K562 (cell line): ENCODE results near the gene NTRK1. TPM values are rescaled to one million over a fixed set of nuclear protein-coding genes. Genes with fewer than 3 reads are reported as not detected.

Experiments used
- ATAC-seq: fragments of 200-7000 bp; cut with Tn5 transposase; 3 replicates; pipeline ENCODE4 v1.9.1; 2020; ENCODE audit warnings: moderate library complexity
- BruUV-seq: library from RNA; stranded (reverse); fragments of 400-500 nt; replicated peaks from 2 replicates; lab custom pipeline; 2021; lab: Mats Ljungman, UMichigan
- CTCF ChIA-PET: fragments of 300-600 bp; formaldehyde crosslinking; extraction: SDS; loops from one replicate; lab custom pipeline; 2021; ENCODE audit warnings: low intra/inter-chr PET ratio; lab: Yijun Ruan, JAX
- POLR2A ChIA-PET: fragments of 300-600, 350-650 bp; sonication (Branson Sonifier 250); formaldehyde crosslinking; extraction: SDS; loops from one replicate; lab custom pipeline; 2021; ENCODE audit warnings: antibody characterized with exemption, inconsistent platforms; lab: Yijun Ruan, JAX
- DNase-seq, 4 experiments: peaks; one replicate each; pipeline versions ENCODE4 v3.0.0 to v3.0.0-alpha.2; 2011 to 2018; ENCODE audit warnings: low spot score in 3 of 4, mixed read lengths in 3 of 4; ENCODE audit errors: extremely low read depth in 1 of 4
- FAIRE-seq: peaks from 2 replicates; lab custom pipeline; 2011; peaks lifted over from hg19 to GRCh38; lab: Jason Lieb, UNC
- H2AFZ ChIP-seq: 2 replicates; pipeline ENCODE4 v1.6.0; 2011; ENCODE audit warnings: low read depth, low read length, control low read depth, inconsistent platforms
- H3K27ac ChIP-seq: fragments of 200-600 bp; 3 replicates; pipeline ENCODE4 v1.8.0; 2011; ENCODE audit warnings: low read depth, mild to moderate bottlenecking, control low read depth, inconsistent platforms, low read length, moderate library complexity, mixed read lengths; ENCODE audit errors: extremely low read depth
- H3K27me3 ChIP-seq, 2 experiments: fragments of 300-600 bp in 1 of 2; 2 replicates in 1 of 2; 3 replicates in 1 of 2; pipeline versions ENCODE4 v1.6.0 to v1.8.0; 2011; ENCODE audit warnings: inconsistent platforms in 2 of 2, low read length in 2 of 2, mild to moderate bottlenecking in 1 of 2, mixed read lengths in 1 of 2, moderate library complexity in 1 of 2; ENCODE audit not compliant: control insufficient read depth in 2 of 2, insufficient read depth in 2 of 2
- H3K36me3 ChIP-seq: fragments of 300-600 bp; 3 replicates; pipeline ENCODE4 v1.8.0; 2011; ENCODE audit warnings: mild to moderate bottlenecking, low read length, inconsistent platforms; ENCODE audit not compliant: control insufficient read depth, insufficient read depth
- H3K4me1 ChIP-seq, 2 experiments: fragments of 200-600 bp in 1 of 2; replicated peaks in 1 of 2; 2 replicates in 1 of 2; 3 replicates in 1 of 2; pipeline versions ENCODE4 v1.5.1 to v1.8.0; 2011; ENCODE audit warnings: inconsistent platforms in 2 of 2, low read length in 2 of 2, mild to moderate bottlenecking in 1 of 2, mixed read lengths in 1 of 2, moderate library complexity in 1 of 2; ENCODE audit not compliant: control insufficient read depth in 2 of 2, insufficient read depth in 2 of 2
- H3K4me2 ChIP-seq: 2 replicates; pipeline ENCODE4 v1.6.1; 2011; ENCODE audit warnings: low read length, control low read depth, inconsistent platforms, mixed read lengths; ENCODE audit not compliant: insufficient read depth
- H3K4me3 ChIP-seq: fragments of 200-600 bp; sonication (generic), shearing (Covaris generic); 2 replicates; pipeline ENCODE4 v1.5.1; 2016; ENCODE audit warnings: control low read depth, inconsistent platforms
- H3K79me2 ChIP-seq: fragments of 200-600 bp; 3 replicates; pipeline ENCODE4 v1.8.0; 2011; ENCODE audit warnings: low read length, inconsistent platforms; ENCODE audit not compliant: control insufficient read depth, insufficient read depth
- H3K9ac ChIP-seq, 2 experiments: 2 replicates each; pipeline versions ENCODE4 v1.6.0 to v1.6.1; 2011; ENCODE audit warnings: low read depth in 2 of 2, low read length in 2 of 2, control low read depth in 1 of 2, inconsistent platforms in 1 of 2, mild to moderate bottlenecking in 1 of 2, mixed read lengths in 1 of 2; ENCODE audit not compliant: insufficient read depth in 1 of 2
- H3K9me1 ChIP-seq: one replicate; pipeline ENCODE4 v1.6.0; 2011; ENCODE audit warnings: inconsistent platforms, mild to moderate bottlenecking, low read length, moderate library complexity; ENCODE audit not compliant: control insufficient read depth, insufficient read depth
- H3K9me3 ChIP-seq: replicated peaks from 2 replicates; pipeline ENCODE4 v1.5.1; 2011; ENCODE audit warnings: low read depth, low read length, inconsistent platforms; ENCODE audit not compliant: control insufficient read depth, insufficient read depth
- H4K20me1 ChIP-seq: replicated peaks from 2 replicates; pipeline ENCODE4 v1.6.1; 2011; ENCODE audit warnings: low read length, inconsistent platforms, mixed read lengths; ENCODE audit not compliant: control insufficient read depth, insufficient read depth
- FOXK1 ChIP-seq: sonication (generic); formaldehyde crosslinking; IDR thresholded peaks from 2 replicates; pipeline ENCODE4 v1.8.0; 2022; ENCODE audit warnings: missing genetic modification reagents, mild to moderate bottlenecking, borderline replicate concordance
- FOXM1 ChIP-seq, 2 experiments: fragments of 450-650 bp in 1 of 2; sonication (generic) in 1 of 2; formaldehyde crosslinking in 1 of 2; IDR thresholded peaks; 2 replicates each; pipeline versions ENCODE4 v1.6.1 to v1.9.0; 2017 to 2022; ENCODE audit warnings: low read depth in 2 of 2, mild to moderate bottlenecking in 2 of 2, missing genetic modification reagents in 1 of 2, moderate library complexity in 1 of 2
- NFATC3 ChIP-seq: fragments of 450-650 bp; IDR thresholded peaks from 2 replicates; pipeline ENCODE4 v1.6.1; 2017; ENCODE audit warnings: mild to moderate bottlenecking
- STAG1 ChIP-seq: sonication (generic); formaldehyde crosslinking; IDR thresholded peaks from 2 replicates; pipeline ENCODE4 v1.5.0; 2020; ENCODE audit warnings: missing genetic modification reagents, borderline replicate concordance
- TBL1XR1 ChIP-seq, 2 experiments: IDR thresholded peaks; 2 replicates each; pipeline ENCODE4 v1.6.1; 2012; ENCODE audit warnings: improper control_type of control experiment in 2 of 2, low read length in 2 of 2, mild to moderate bottlenecking in 1 of 2
- ZFX ChIP-seq: sonication (generic); formaldehyde crosslinking; IDR thresholded peaks from 2 replicates; pipeline ENCODE4 v1.8.0; 2022; ENCODE audit warnings: mild to moderate bottlenecking, missing genetic modification reagents, moderate library complexity
- ZNF239 ChIP-seq: fragments of 250-450 bp; sonication (Bioruptor Pico); IDR thresholded peaks from 2 replicates; pipeline ENCODE4 v1.4.0; 2020; ENCODE audit warnings: mild to moderate bottlenecking
- ZNF347 ChIP-seq: fragments of 450-650 bp; formaldehyde crosslinking; IDR thresholded peaks from 2 replicates; pipeline ENCODE4 v1.4.0; 2020; ENCODE audit warnings: low read depth, mild to moderate bottlenecking, moderate library complexity
- WGBS: fragments of 100-300 bp; shearing (Covaris generic); methylation state at CpG from one replicate; pipeline ENCODE4 v1.1.6; 2016; ENCODE audit warnings: low coverage, mixed read lengths; ENCODE audit not compliant: insufficient coverage; ENCODE audit errors: missing lambda C conversion rate; 5-methylcytosine and 5-hydroxymethylcytosine counted together
- in situ Hi-C: fragments of 300-500 bp; cut with MboI; formaldehyde crosslinking; loops from 4 replicates; pipeline ENCODE4 v1.15.0; 2018; ENCODE audit warnings: inconsistent platforms, mixed read lengths
- intact Hi-C: fragments of 100-400 bp; cut with micrococcal nuclease; formaldehyde crosslinking; loops from 2 replicates; pipeline ENCODE4 v1.14.2; 2022
- polyA plus RNA-seq, 8 experiments: library from polyadenylated mRNA; depleted of rRNA in 4 of 8; stranded (reverse) in 5 of 8; unstranded in 3 of 8; fragments of >200 nt; fragmentation: Nextera tagmentation in 2 of 8; fragmentation: Illumina TruSeq in 1 of 8; extraction: Ambion mirVana in 2 of 8; extraction: Trizol in 1 of 8; gene quantifications; 2 replicates each; pipeline versions ENCODE4 v1.2.1 to v1.2.3, GENCODE V29; 2011 to 2014; ENCODE audit warnings: inconsistent platforms in 1 of 8, missing spikeins in 1 of 8
- total RNA-seq, 7 experiments: library from RNA; depleted of rRNA in 6 of 7; stranded (reverse); fragments of >200 nt in 6 of 7; fragmentation: Illumina TruSeq in 2 of 7; extraction: Trizol in 2 of 7; gene quantifications; 2 replicates each; pipeline versions ENCODE4 v1.2.1 to v1.2.3, GENCODE V29; 2011 to 2021; ENCODE audit warnings: low replicate concordance in 1 of 7
- TF ChIP-seq, protein P1 (sequence below): sonication (generic); formaldehyde crosslinking; IDR thresholded peaks from 2 replicates; pipeline ENCODE4 v1.8.1; 2023; ENCODE audit warnings: mild to moderate bottlenecking, missing genetic modification reagents
- TF ChIP-seq, protein P2 (sequence below): fragments of 250-450 bp; sonication (Bioruptor Pico); IDR thresholded peaks from 2 replicates; pipeline ENCODE4 v1.4.0; 2020; ENCODE audit warnings: mild to moderate bottlenecking
- TF ChIP-seq, protein P3 (sequence below): fragments of 250-450 bp; sonication (Bioruptor Pico); IDR thresholded peaks from 2 replicates; pipeline ENCODE4 v1.4.0; 2020; ENCODE audit warnings: mild to moderate bottlenecking, moderate library complexity, borderline replicate concordance

NTRK1 gene
- total and polyA plus RNA-seq, 9 of the 15 experiments (the other 6 are each of a cell fraction or from before 2014, with no cell fraction given) = 0.46 to 30.0 (median 7.9) TPM

DNA sequence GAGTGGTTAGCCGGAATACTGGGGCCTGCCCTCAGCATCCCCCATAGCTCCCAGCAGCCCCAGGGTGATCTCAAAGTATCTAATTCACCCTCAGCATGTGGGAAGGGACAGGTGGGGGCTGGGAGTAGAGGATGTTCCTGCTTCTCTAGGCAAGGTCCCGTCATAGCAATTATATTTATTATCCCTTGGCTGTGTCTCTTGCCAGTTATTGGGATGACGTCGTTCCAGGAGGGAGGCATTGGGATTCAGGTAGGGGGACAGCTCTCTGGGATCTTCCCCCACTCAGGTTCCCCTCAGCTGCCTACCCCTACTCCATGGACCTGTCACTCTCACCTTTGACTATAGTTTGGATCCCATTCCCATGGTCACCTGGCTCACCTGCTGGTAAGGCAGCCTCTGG, 21.0 kb downstream of the NTRK1 start (continued):
- TF ChIP-seq, protein P1, sequence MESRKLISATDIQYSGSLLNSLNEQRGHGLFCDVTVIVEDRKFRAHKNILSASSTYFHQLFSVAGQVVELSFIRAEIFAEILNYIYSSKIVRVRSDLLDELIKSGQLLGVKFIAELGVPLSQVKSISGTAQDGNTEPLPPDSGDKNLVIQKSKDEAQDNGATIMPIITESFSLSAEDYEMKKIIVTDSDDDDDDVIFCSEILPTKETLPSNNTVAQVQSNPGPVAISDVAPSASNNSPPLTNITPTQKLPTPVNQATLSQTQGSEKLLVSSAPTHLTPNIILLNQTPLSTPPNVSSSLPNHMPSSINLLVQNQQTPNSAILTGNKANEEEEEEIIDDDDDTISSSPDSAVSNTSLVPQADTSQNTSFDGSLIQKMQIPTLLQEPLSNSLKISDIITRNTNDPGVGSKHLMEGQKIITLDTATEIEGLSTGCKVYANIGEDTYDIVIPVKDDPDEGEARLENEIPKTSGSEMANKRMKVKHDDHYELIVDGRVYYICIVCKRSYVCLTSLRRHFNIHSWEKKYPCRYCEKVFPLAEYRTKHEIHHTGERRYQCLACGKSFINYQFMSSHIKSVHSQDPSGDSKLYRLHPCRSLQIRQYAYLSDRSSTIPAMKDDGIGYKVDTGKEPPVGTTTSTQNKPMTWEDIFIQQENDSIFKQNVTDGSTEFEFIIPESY = no peak
- TF ChIP-seq STAG1 = no peak

DNA sequence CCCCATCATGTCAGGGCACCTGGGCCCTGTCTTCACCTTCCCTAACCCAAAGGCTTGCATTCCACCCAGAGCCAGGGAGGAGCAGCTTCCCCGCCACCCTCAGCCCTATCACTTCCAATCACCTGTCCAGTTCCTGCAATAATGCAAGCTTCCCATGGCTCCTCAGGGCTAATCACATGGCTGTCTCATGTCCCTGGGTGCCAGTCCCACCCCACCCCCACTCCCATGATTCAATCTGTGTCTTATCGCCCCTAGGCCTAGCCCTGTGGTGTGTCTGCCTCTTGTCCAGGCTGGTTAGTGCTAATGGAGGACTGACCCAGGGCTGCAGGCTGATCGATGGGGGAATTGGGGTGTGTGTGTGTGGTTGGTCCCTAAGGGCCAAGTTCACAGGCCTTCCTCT, 21.9 kb downstream of the NTRK1 start:
- H3K4me2 ChIP-seq = peak overlapping the region; percentile 9; the same call in 1 of the 2 replicates
- no peaks in the 10 kb centered on the region for H3K9me1 ChIP-seq
- no peaks in the 10 kb centered on the region for H4K20me1 ChIP-seq
- no peaks in the 10 kb centered on the region; the same call in 2 of the 3 replicates for H3K36me3 ChIP-seq
- 12% methylated on average over 3 of the region's 3 CpGs for WGBS
- in situ Hi-C loops (no loop called here), intact Hi-C loops (no loop called here)
- peaks cover 14 to 19% of the 10 kb centered on the region in 2 experiments; a peak in 4 of 5 replicates for H3K4me1 ChIP-seq
- FAIRE-seq = peak; percentile 69
- H3K9ac ChIP-seq = peak overlapping the region in 1 of 2 experiments; percentile 32; a peak in 1 of 4 replicates
- no peak overlapping the region for H3K27ac ChIP-seq
- DNase-seq = peak; percentile 51 to 83 (median 72)
- no TSS peak for BruUV-seq
- POLR2A ChIA-PET = interaction anchor here (0.5 to 1.0 kb wide), 3 partner anchors 45 to 188 kb away, joined by 3 read pairs; no protein-coding TSS in a partner anchor
- ATAC-seq = peak; percentile 59
- H3K79me2 ChIP-seq = no peaks in the 10 kb centered on the region
- CTCF ChIA-PET = interaction anchor here (0.9 kb wide), 1 partner anchor 43 kb away, joined by 3 read pairs; no protein-coding TSS in a partner anchor
- no peaks in the 10 kb centered on the region for H3K9me3 ChIP-seq
- no peaks in the 10 kb centered on the region for H3K27me3 ChIP-seq
- 0 out of 2 replicates have a peak overlapping the region, but pooled peaks have one; percentile 19 for H2AFZ ChIP-seq
- H3K4me3 ChIP-seq = no peak overlapping the region
- no peak for TF ChIP-seq FOXK1 (CRISPR knock-in tag)
- TF ChIP-seq ZNF347 = no peak
- TF ChIP-seq ZNF239 (CRISPR knock-in tag) = 0 out of 2 replicates have a peak, but pooled peaks have one; percentile 22
- TF ChIP-seq, protein P2, sequence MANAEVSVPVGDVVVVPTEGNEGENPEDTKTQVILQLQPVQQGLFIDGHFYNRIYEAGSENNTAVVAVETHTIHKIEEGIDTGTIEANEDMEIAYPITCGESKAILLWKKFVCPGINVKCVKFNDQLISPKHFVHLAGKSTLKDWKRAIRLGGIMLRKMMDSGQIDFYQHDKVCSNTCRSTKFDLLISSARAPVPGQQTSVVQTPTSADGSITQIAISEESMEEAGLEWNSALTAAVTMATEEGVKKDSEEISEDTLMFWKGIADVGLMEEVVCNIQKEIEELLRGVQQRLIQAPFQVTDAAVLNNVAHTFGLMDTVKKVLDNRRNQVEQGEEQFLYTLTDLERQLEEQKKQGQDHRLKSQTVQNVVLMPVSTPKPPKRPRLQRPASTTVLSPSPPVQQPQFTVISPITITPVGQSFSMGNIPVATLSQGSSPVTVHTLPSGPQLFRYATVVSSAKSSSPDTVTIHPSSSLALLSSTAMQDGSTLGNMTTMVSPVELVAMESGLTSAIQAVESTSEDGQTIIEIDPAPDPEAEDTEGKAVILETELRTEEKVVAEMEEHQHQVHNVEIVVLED (CRISPR knock-in tag) = peak; percentile 23; the same call in 1 of the 2 replicates
- peak in 1 of 2 experiments; percentile 23; a peak in 1 of 4 replicates for TF ChIP-seq TBL1XR1 (IDR thresholded peaks at IDR 0.05; ENCODE audit: low read length in 2 of 2)
- no peak for TF ChIP-seq FOXM1 (IDR thresholded peaks at IDR 0.05; ENCODE audit: low read depth)
- no peak for TF ChIP-seq FOXM1 (CRISPR knock-in tag; IDR thresholded peaks at IDR 0.05; ENCODE audit: low read depth)
- TF ChIP-seq, protein P3, sequence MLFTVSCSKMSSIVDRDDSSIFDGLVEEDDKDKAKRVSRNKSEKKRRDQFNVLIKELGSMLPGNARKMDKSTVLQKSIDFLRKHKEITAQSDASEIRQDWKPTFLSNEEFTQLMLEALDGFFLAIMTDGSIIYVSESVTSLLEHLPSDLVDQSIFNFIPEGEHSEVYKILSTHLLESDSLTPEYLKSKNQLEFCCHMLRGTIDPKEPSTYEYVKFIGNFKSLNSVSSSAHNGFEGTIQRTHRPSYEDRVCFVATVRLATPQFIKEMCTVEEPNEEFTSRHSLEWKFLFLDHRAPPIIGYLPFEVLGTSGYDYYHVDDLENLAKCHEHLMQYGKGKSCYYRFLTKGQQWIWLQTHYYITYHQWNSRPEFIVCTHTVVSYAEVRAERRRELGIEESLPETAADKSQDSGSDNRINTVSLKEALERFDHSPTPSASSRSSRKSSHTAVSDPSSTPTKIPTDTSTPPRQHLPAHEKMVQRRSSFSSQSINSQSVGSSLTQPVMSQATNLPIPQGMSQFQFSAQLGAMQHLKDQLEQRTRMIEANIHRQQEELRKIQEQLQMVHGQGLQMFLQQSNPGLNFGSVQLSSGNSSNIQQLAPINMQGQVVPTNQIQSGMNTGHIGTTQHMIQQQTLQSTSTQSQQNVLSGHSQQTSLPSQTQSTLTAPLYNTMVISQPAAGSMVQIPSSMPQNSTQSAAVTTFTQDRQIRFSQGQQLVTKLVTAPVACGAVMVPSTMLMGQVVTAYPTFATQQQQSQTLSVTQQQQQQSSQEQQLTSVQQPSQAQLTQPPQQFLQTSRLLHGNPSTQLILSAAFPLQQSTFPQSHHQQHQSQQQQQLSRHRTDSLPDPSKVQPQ (CRISPR knock-in tag) = no peak
- TF ChIP-seq ZFX (CRISPR knock-in tag) = peak; percentile 65
- TF ChIP-seq NFATC3 = no peak
